CD4-positive, alpha-beta memory T cell (primary cell): ENCODE results near the gene TBC1D5. TPM values are rescaled to one million over a fixed set of nuclear protein-coding genes. Genes with fewer than 3 reads are reported as not detected.

Experiments
- CTCF ChIA-PET: fragments of 350-600 bp; sonication (Branson Sonifier 250); formaldehyde crosslinking; loops from one replicate; lab custom pipeline; 2021; ENCODE audit warnings: inconsistent platforms; ENCODE audit not compliant: partially characterized antibody; lab: Charles Lee
- POLR2A ChIA-PET: fragments of 350-600 bp; sonication (Branson Sonifier 250); formaldehyde crosslinking; loops from one replicate; lab custom pipeline; 2021; ENCODE audit not compliant: partially characterized antibody; lab: Charles Lee
- DNase-seq, 5 donors: peaks; one replicate each; pipeline versions ENCODE4 v3.0.0 to v3.0.0-alpha.2; 2020 to 2022; ENCODE audit warnings: mixed read lengths in 1 of 5
- H3K27ac ChIP-seq: one replicate; pipeline ENCODE4 v1.7.0; 2013; ENCODE audit warnings: low read depth, low read length
- H3K27me3 ChIP-seq: 2 replicates; pipeline ENCODE4 v1.7.0; 2013; ENCODE audit warnings: mild to moderate bottlenecking, low read length, moderate library complexity; ENCODE audit not compliant: insufficient read depth
- H3K36me3 ChIP-seq: 2 replicates; pipeline ENCODE4 v1.7.0; 2013; ENCODE audit warnings: mild to moderate bottlenecking, low read length, moderate library complexity; ENCODE audit not compliant: insufficient read depth
- H3K4me1 ChIP-seq: 2 replicates; pipeline ENCODE4 v1.7.0; 2013; ENCODE audit warnings: mild to moderate bottlenecking, low read length, moderate library complexity; ENCODE audit not compliant: insufficient read depth
- H3K4me3 ChIP-seq, 2 donors: one replicate each; pipeline ENCODE4 v1.7.0; 2013; ENCODE audit warnings: low read length in 2 of 2, mild to moderate bottlenecking in 1 of 2
- H3K9me3 ChIP-seq, 2 donors: one replicate each; pipeline ENCODE4 v1.7.0; 2013; ENCODE audit warnings: low read length in 2 of 2, control low read depth in 1 of 2; ENCODE audit not compliant: control insufficient read depth in 1 of 2
- H3K27ac Mint-ChIP-seq, 7 donors: one replicate each; pipeline ENCODE4 v1.8.0; 2020 to 2021; ENCODE audit warnings: mixed read lengths in 7 of 7, mild to moderate bottlenecking in 6 of 7, inconsistent platforms in 3 of 7, moderate library complexity in 3 of 7
- H3K27me3 Mint-ChIP-seq, 2 donors: one replicate each; pipeline ENCODE4 v1.8.0; 2020 to 2021; ENCODE audit warnings: mixed read lengths in 2 of 2
- H3K36me3 Mint-ChIP-seq, 2 donors: one replicate each; pipeline ENCODE4 v1.8.0; 2020 to 2021; ENCODE audit warnings: mixed read lengths in 2 of 2, inconsistent platforms in 1 of 2, mild to moderate bottlenecking in 1 of 2
- H3K4me1 Mint-ChIP-seq, 4 donors: one replicate each; pipeline ENCODE4 v1.8.0; 2020 to 2021; ENCODE audit warnings: mixed read lengths in 4 of 4, mild to moderate bottlenecking in 1 of 4
- H3K4me3 Mint-ChIP-seq, 8 donors: one replicate each; pipeline ENCODE4 v1.8.0; 2020 to 2021; ENCODE audit warnings: mixed read lengths in 8 of 8, mild to moderate bottlenecking in 7 of 8, moderate library complexity in 6 of 8, inconsistent platforms in 3 of 8
- H3K9me3 Mint-ChIP-seq, 8 donors: one replicate each; pipeline ENCODE4 v1.8.0; 2020 to 2021; ENCODE audit warnings: mixed read lengths in 8 of 8, mild to moderate bottlenecking in 5 of 8, inconsistent platforms in 3 of 8, moderate library complexity in 1 of 8
- intact Hi-C: fragments of 100-400 bp; cut with micrococcal nuclease; formaldehyde crosslinking; loops from one replicate; pipeline ENCODE4 v1.15.1; 2023
- polyA plus RNA-seq, 2 donors: library from polyadenylated mRNA; unstranded; fragments of 300-500 nt; fragmentation: Illumina TruSeq; gene quantifications; one replicate each; pipeline ENCODE4 v1.2.3, GENCODE V29; 2021
- total RNA-seq, 2 experiments: library from RNA; stranded (reverse); gene quantifications; one replicate each; pipeline ENCODE4 v1.2.3, GENCODE V29; 2021

The TBC1D5 gene
- total and polyA plus RNA-seq, 4 experiments from 2014 or later: 21.2 to 52.2 (median 43.3) TPM

- Mint-ChIP-seq H3K27ac (no peak overlapping the region), H3K36me3 (no peaks in the 10 kb centered on the region), H3K27me3 (peaks cover 0 to 7% of the 10 kb centered on the region in 2 donors), H3K4me3 (no peak overlapping the region), H3K4me1 (no peaks in the 10 kb centered on the region), H3K9me3 (no peaks in the 10 kb centered on the region)
- POLR2A ChIA-PET: no interaction called here
- Histone ChIP-seq H3K27me3 (no peaks in the 10 kb centered on the region), H3K4me1 (no peaks in the 10 kb centered on the region), H3K27ac (no peak overlapping the region), H3K9me3 (no peaks in the 10 kb centered on the region), H3K36me3 (no peaks in the 10 kb centered on the region), H3K4me3 (no peak overlapping the region)
- intact Hi-C loops: no loop called here
- CTCF ChIA-PET: no interaction called here
- no peak for DNase-seq
Observed at GRCh38 chr3:17761563-17761962, 19.1 kb upstream of the TBC1D5 start.

DNA sequence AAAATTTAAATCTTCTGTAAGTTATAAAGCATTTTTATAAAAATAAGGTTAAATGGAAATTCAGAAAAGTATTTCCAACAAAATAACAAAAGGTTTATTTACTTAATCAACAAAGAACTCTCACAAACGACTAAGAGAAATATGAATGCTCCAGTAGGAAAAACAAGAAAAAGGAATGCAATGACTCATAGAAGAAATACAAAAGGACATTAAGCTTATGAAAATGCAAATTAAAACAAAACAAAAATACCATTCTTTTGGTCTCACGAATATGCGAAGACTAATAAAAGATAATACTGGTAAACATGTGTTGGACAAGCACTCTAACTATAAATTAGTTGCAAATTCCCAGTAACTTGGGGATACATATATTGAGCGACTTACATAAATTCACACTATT is 17.5 kb upstream of the TBC1D5 start:
- Histone ChIP-seq H3K36me3 (no peaks in the 10 kb centered on the region), H3K4me1 (peaks cover 10% of the 10 kb centered on the region), H3K27ac (no peak overlapping the region), H3K4me3 (no peak overlapping the region), H3K27me3 (no peaks in the 10 kb centered on the region), H3K9me3 (no peaks in the 10 kb centered on the region)
- intact Hi-C loops: no loop called here
- Mint-ChIP-seq H3K4me1 (peaks cover 7 to 12% (median 8%) of the 10 kb centered on the region in 4 donors), H3K27me3 (peaks cover 0 to 7% of the 10 kb centered on the region in 2 donors), H3K4me3 (no peak overlapping the region), H3K9me3 (no peaks in the 10 kb centered on the region), H3K27ac (no peak overlapping the region), H3K36me3 (no peaks in the 10 kb centered on the region)
- no peak for DNase-seq
- ChIA-PET POLR2A (no interaction called here), CTCF (no interaction called here)

GRCh38 chr3:17755836-17756235 is 13.4 kb upstream of the TBC1D5 start:
- Mint-ChIP-seq H3K36me3 (no peaks in the 10 kb centered on the region), H3K27ac (no peak overlapping the region), H3K4me1 (peaks cover 7 to 12% (median 8%) of the 10 kb centered on the region in 4 donors), H3K27me3 (no peaks in the 10 kb centered on the region), H3K9me3 (no peaks in the 10 kb centered on the region), H3K4me3 (no peak overlapping the region)
- Histone ChIP-seq H3K4me3 (no peak overlapping the region), H3K4me1 (peaks cover 10% of the 10 kb centered on the region), H3K27ac (no peak overlapping the region), H3K27me3 (no peaks in the 10 kb centered on the region), H3K36me3 (no peaks in the 10 kb centered on the region), H3K9me3 (no peaks in the 10 kb centered on the region)
- CTCF ChIA-PET: no interaction called here
- POLR2A ChIA-PET: interaction anchor here (2.1 kb wide), 1 partner anchor 13 kb away, joined by 8 read pairs; the partner anchor contains the start of gene TBC1D5
- DNase-seq: peak in 4 of 5 donors; percentile 25 to 35 (median 32)
- intact Hi-C loops: no loop called here

GRCh38 chr3:17753632-17753992 is 11.2 kb upstream of the TBC1D5 start:
- ChIA-PET CTCF (no interaction called here), POLR2A (no interaction called here)
- H3K9me3 ChIP-seq: no peaks in the 10 kb centered on the region
- no peaks in the 10 kb centered on the region for H3K36me3 ChIP-seq
- no peak overlapping the region for H3K4me3 ChIP-seq
- no peaks in the 10 kb centered on the region for H3K9me3 Mint-ChIP-seq
- intact Hi-C loops: no loop called here
- no peaks in the 10 kb centered on the region for H3K27me3 ChIP-seq
- H3K4me1 Mint-ChIP-seq: peaks cover 19 to 24% (median 21%) of the 10 kb centered on the region in 4 donors
- no peak overlapping the region for H3K4me3 Mint-ChIP-seq
- H3K36me3 Mint-ChIP-seq: no peaks in the 10 kb centered on the region
- H3K4me1 ChIP-seq: peaks cover 17% of the 10 kb centered on the region
- no peaks in the 10 kb centered on the region for H3K27me3 Mint-ChIP-seq
- no peak overlapping the region for H3K27ac Mint-ChIP-seq
- no peak overlapping the region for H3K27ac ChIP-seq
- DNase-seq: no peak

DNA sequence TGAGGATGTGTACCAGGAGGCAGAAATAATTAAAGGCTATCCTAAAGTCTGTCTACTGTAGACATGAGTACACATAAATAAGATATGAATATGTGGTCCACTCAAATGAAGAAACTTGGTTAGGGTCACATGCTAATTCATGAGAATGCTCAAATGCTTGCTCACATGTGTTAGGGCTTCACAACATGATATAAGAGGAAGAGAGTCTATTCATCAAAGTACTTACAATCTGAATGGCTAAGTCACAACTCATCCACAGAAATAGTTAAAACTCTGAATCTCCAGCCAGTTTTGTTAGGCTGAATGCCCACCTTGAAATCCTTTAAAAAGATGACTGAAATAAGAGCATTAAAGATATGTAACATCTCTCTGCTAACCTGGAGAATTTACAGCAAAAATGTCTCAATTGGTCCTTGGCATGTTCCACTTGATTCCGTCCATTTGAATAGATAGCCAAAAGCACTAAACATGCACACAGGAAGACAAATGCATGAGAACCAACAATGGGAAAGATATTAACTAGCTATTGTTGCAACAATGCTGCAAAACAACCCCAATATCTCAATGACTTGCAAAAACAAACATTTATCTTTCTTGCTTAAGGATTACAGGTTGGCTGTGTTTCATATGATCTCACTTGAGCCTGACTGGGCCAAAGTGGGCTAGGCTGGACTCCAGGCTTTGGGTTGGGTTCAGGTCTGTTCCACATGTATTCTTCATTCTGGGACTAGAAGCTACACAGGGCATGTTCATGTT is 10.6 kb upstream of the TBC1D5 start:
- ChIA-PET POLR2A (no interaction called here), CTCF (no interaction called here)
- no peak overlapping the region for H3K27ac ChIP-seq
- intact Hi-C loops: no loop called here
- Mint-ChIP-seq H3K27ac (no peak overlapping the region), H3K4me1 (peaks cover 19 to 24% (median 21%) of the 10 kb centered on the region in 4 donors), H3K4me3 (no peak overlapping the region), H3K36me3 (no peaks in the 10 kb centered on the region), H3K9me3 (no peaks in the 10 kb centered on the region), H3K27me3 (no peaks in the 10 kb centered on the region)
- no peaks in the 10 kb centered on the region for H3K9me3 ChIP-seq
- H3K4me1 ChIP-seq: peaks cover 17% of the 10 kb centered on the region
- no peaks in the 10 kb centered on the region for H3K36me3 ChIP-seq
- no peaks in the 10 kb centered on the region for H3K27me3 ChIP-seq
- H3K4me3 ChIP-seq: no peak overlapping the region
- no peak for DNase-seq

DNA sequence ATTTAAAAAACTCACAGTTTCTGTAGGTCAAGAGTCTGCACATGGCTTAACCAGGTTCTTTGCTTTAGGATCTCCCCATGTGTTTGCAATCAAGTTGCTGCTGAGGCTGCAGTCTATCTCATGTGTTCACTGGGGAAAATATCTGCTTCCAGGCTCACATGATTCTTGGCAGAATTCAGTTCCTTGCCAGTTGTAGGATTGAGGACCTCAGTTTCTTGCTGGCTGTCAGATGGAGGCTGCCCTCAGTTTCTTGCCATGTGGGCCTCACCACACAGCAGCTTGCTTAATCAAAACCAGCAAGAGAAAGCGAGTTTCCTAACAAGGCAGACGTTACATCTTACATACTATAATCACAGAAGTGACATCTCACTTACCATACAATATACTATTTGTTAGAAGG is 10.0 kb upstream of the TBC1D5 start:
- Mint-ChIP-seq H3K27ac (no peak overlapping the region), H3K4me1 (peaks cover 21 to 28% (median 24%) of the 10 kb centered on the region in 4 donors), H3K4me3 (peak overlapping the region in 1 of 8 donors; percentile 42), H3K27me3 (no peaks in the 10 kb centered on the region), H3K9me3 (no peaks in the 10 kb centered on the region), H3K36me3 (no peaks in the 10 kb centered on the region)
- intact Hi-C loops: no loop called here
- DNase-seq: no peak
- Histone ChIP-seq H3K4me3 (no peak overlapping the region), H3K27ac (no peak overlapping the region), H3K4me1 (peaks cover 17% of the 10 kb centered on the region), H3K36me3 (no peaks in the 10 kb centered on the region), H3K9me3 (no peaks in the 10 kb centered on the region), H3K27me3 (no peaks in the 10 kb centered on the region)
- CTCF ChIA-PET: no interaction called here
- POLR2A ChIA-PET: no interaction called here

GRCh38 chr3:17749705-17750293 is 7.4 kb upstream of the TBC1D5 start:
- Histone ChIP-seq H3K9me3 (no peaks in the 10 kb centered on the region), H3K27me3 (no peaks in the 10 kb centered on the region), H3K36me3 (no peaks in the 10 kb centered on the region), H3K27ac (no peak overlapping the region), H3K4me3 (peak overlapping the region in 1 of 2 donors; percentile 14), H3K4me1 (peaks cover 7% of the 10 kb centered on the region)
- Mint-ChIP-seq H3K4me1 (peaks cover 14 to 23% (median 17%) of the 10 kb centered on the region in 4 donors), H3K9me3 (no peaks in the 10 kb centered on the region), H3K27ac (peak overlapping the region; percentile 1 to 87 (median 79)), H3K36me3 (no peaks in the 10 kb centered on the region), H3K27me3 (no peaks in the 10 kb centered on the region), H3K4me3 (peak overlapping the region; percentile 79 to 93 (median 89))
- intact Hi-C loops: loop anchor here (10.0 kb wide), 2 partner anchors 675 to 975 kb away; partner anchors contain the start of gene SATB1
- DNase-seq: peak in 2 of 5 donors; percentile 5 to 15
- ChIA-PET POLR2A (no interaction called here), CTCF (no interaction called here)
